NCI-H1930 (cell line): ENCODE measurements around the gene SLC2A4.
"Not testable (repeated sequence)": the region's sequence is repeated elsewhere in the genome, so short reads cannot be mapped to it uniquely, and the experiment has no call there.

Source experiments
- DNase-seq, 2 experiments: peaks; one replicate each; lab custom pipeline; 2025; lab: John Stamatoyannopoulos, UW

Gene SLC2A4

GRCh38 chr17:7281074-7281952 lies at the start of gene SLC2A4:
TSS of gene SLC2A4 (plus strand) at chr17:7281718. CDS start at chr17:7281935, 217 bp downstream.
- DNase-seq = peak; percentile 81 to 88

- no peak for DNase-seq
Measured at GRCh38 chr17:7232114-7232513, 49.4 kb upstream of the SLC2A4 start.

GRCh38 chr17:7233701-7234082 lies 47.8 kb upstream of the SLC2A4 start:
- no peak for DNase-seq

- DNase-seq = peak; percentile 89 to 90
Measured at GRCh38 chr17:7234083-7234951, 47.2 kb upstream of the SLC2A4 start, which contains the start of gene DVL2. TSS of gene DVL2 (minus strand) at chr17:7234517. CDS start at chr17:7234262, 255 bp downstream.

GRCh38 chr17:7235693-7236665 lies 45.5 kb upstream of the SLC2A4 start:
- DNase-seq = no peak

- DNase-seq = no peak
Measured at GRCh38 chr17:7236808-7237207, 44.7 kb upstream of the SLC2A4 start.

- no peak for DNase-seq
Measured at GRCh38 chr17:7237266-7237760, 44.2 kb upstream of the SLC2A4 start.

GRCh38 chr17:7237761-7238419 lies 43.6 kb upstream of the SLC2A4 start:
- peak; percentile 50 for DNase-seq

- DNase-seq = no peak
Measured at GRCh38 chr17:7238420-7239090, 43.0 kb upstream of the SLC2A4 start.

- DNase-seq = peak; percentile 99
Measured at GRCh38 chr17:7239091-7240027, 42.2 kb upstream of the SLC2A4 start, which contains the start of gene PHF23. TSS of gene PHF23 (minus strand) at chr17:7239457. CDS start at chr17:7239279, 178 bp downstream.

- DNase-seq = no peak
Measured at GRCh38 chr17:7240375-7240774, 41.1 kb upstream of the SLC2A4 start.

GRCh38 chr17:7241090-7241733 lies 40.3 kb upstream of the SLC2A4 start:
- no peak for DNase-seq

- peak; percentile 80 to 93 for DNase-seq
Measured at GRCh38 chr17:7241783-7242716, 39.5 kb upstream of the SLC2A4 start, which contains the start of gene GABARAP. TSS of gene GABARAP (minus strand) at chr17:7242449. CDS start at chr17:7242330, 119 bp downstream.

GRCh38 chr17:7242717-7243452 lies 38.6 kb upstream of the SLC2A4 start:
- peak; percentile 91 to 97 for DNase-seq

- no peak for DNase-seq
Measured at GRCh38 chr17:7243453-7243729, 38.1 kb upstream of the SLC2A4 start.

GRCh38 chr17:7243838-7244237 lies 37.7 kb upstream of the SLC2A4 start:
- DNase-seq = not testable (repeated sequence)

- DNase-seq = no peak
Measured at GRCh38 chr17:7246779-7247178, 34.7 kb upstream of the SLC2A4 start.
